Activated CD4-positive, CD25-positive, alpha-beta regulatory T cell treated with anti-CD3 and anti-CD28 coated beads, Interleukin-2, amount 50 U/mL, for 24 hours (primary cell): Measurements from ENCODE around the gene LCORL.

Experiments used
- ATAC-seq, 2 donors: fragments of 150-1000 bp; cut with Tn5 transposase; one replicate each; pipeline ENCODE4 v1.10.0; 2021; ENCODE audit warnings: mild to moderate bottlenecking in 1 of 2, moderate library complexity in 1 of 2

Gene LCORL

GRCh38 chr4:17823871-17824669 is 197.5 kb downstream of the LCORL start:
- peak in 1 of 2 donors; percentile 38 for ATAC-seq

- ATAC-seq, result peak; percentile 73 to 75
Observed at GRCh38 chr4:17817027-17817426, 204.5 kb downstream of the LCORL start.

GRCh38 chr4:17816142-17816541 is 205.4 kb downstream of the LCORL start:
- ATAC-seq, result no peak

- no peak for ATAC-seq
Observed at GRCh38 chr4:17814140-17814539, 207.4 kb downstream of the LCORL start.

- ATAC-seq, result no peak
Observed at GRCh38 chr4:17812801-17813200, 208.8 kb downstream of the LCORL start.

GRCh38 chr4:17812125-17812524 is 209.4 kb downstream of the LCORL start:
- no peak for ATAC-seq

- peak; percentile 15 to 16 for ATAC-seq
Observed at GRCh38 chr4:17811078-17811603, 210.4 kb downstream of the LCORL start.

- peak; percentile 88 for ATAC-seq
Observed at GRCh38 chr4:17810260-17811077, 211.1 kb downstream of the LCORL start, which contains the start of the genes DCAF16 and NCAPG. TSS of gene DCAF16 (minus strand) at chr4:17810757. CDS start at chr4:17804141, 6,616 bp downstream. TSS of gene NCAPG (plus strand) at chr4:17810979. CDS start at chr4:17811078, 99 bp downstream.

- ATAC-seq, result no peak
Observed at GRCh38 chr4:17809667-17810066, 211.9 kb downstream of the LCORL start.

GRCh38 chr4:17807446-17807845 is 214.1 kb downstream of the LCORL start:
- no peak for ATAC-seq

GRCh38 chr4:17805580-17806155 is 215.9 kb downstream of the LCORL start:
- peak in 1 of 2 donors; percentile 14 for ATAC-seq

- ATAC-seq, result no peak
Observed at GRCh38 chr4:17797808-17798207, 223.7 kb downstream of the LCORL start.

- no peak for ATAC-seq
Observed at GRCh38 chr4:17794730-17795129, 226.8 kb downstream of the LCORL start.
